K562 treated with DMSO at 1 percent for 48 hours (cell line): Measurements from ENCODE around the gene TM4SF4. TPM values are rescaled to one million over a fixed set of nuclear protein-coding genes. Genes with fewer than 3 reads are reported as not detected.

ENCODE experiments used
- total RNA-seq: library from RNA; unstranded; fragments of 300-600 nt; gene quantifications from 2 replicates; pipeline ENCODE4 v1.2.3, GENCODE V29; 2022; ENCODE audit warnings: low replicate concordance; ENCODE audit errors: extremely low read depth

The TM4SF4 gene, protein sequence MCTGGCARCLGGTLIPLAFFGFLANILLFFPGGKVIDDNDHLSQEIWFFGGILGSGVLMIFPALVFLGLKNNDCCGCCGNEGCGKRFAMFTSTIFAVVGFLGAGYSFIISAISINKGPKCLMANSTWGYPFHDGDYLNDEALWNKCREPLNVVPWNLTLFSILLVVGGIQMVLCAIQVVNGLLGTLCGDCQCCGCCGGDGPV
- total RNA-seq = not detected in 2 replicates

GRCh38 chr3:149474250-149474817, at the start of gene TM4SF4:
TSS of gene TM4SF4 (plus strand) at chr3:149474697. CDS start at chr3:149474878, 181 bp downstream.

Other genes with a start within 250 kb of the TM4SF4 start
- not detected in 2 replicates for gene TM4SF18, start 141.1 kb upstream of the TM4SF4 start, total RNA-seq
- gene TM4SF1, start 97.0 kb upstream of the TM4SF4 start, total RNA-seq = not detected in 2 replicates
- not detected in 2 replicates for gene WWTR1, start 183.3 kb downstream of the TM4SF4 start, total RNA-seq